IMR-90 (cell line): ENCODE results near the gene DHRS7. TPM values are rescaled to one million over a fixed set of nuclear protein-coding genes. Genes with fewer than 3 reads are reported as not detected.

Experiments
- ATAC-seq: fragments of 200-7000 bp; cut with Tn5 transposase; 2 replicates; pipeline ENCODE4 v1.9.1; 2020; ENCODE audit warnings: low read depth, mild to moderate bottlenecking, moderate library complexity
- Bru-seq: library from RNA; stranded (reverse); fragments of 400-500 nt; gene quantifications from one replicate; lab custom pipeline; 2021; lab: Mats Ljungman, UMichigan
- BruChase-seq, 2 experiments: library from RNA; stranded (reverse); fragments of 400-500 nt; gene quantifications; one replicate each; lab custom pipeline; 2021; lab: Mats Ljungman, UMichigan
- BruUV-seq: library from RNA; stranded (reverse); fragments of 400-500 nt; replicated peaks from 2 replicates; lab custom pipeline; 2021; lab: Mats Ljungman, UMichigan
- CTCF ChIA-PET: fragments of 300-600 bp; formaldehyde crosslinking; extraction: SDS; loops from one replicate; lab custom pipeline; 2021; ENCODE audit warnings: antibody characterized with exemption; lab: Yijun Ruan, JAX
- POLR2A ChIA-PET: fragments of 300-600 bp; sonication (Branson Sonifier 250); formaldehyde crosslinking; loops from one replicate; lab custom pipeline; 2022; ENCODE audit warnings: antibody characterized with exemption; ENCODE audit not compliant: unreplicated experiment; lab: Charles Lee
- DNase-seq: peaks from one replicate; pipeline ENCODE4 v3.0.0; 2013
- H2AFZ ChIP-seq: replicated peaks from 2 replicates; pipeline ENCODE3; 2013; ENCODE audit warnings: low read length, mild to moderate bottlenecking; ENCODE audit not compliant: poor library complexity
- H2AK5ac ChIP-seq: 2 replicates; pipeline ENCODE4 v1.6.1; 2013; ENCODE audit warnings: low read depth, low read length, inconsistent platforms
- H2AK9ac ChIP-seq: replicated peaks from 2 replicates; pipeline ENCODE3; 2013; ENCODE audit warnings: mild to moderate bottlenecking, low read depth, low read length, moderate library complexity; ENCODE audit not compliant: poor library complexity
- H2BK120ac ChIP-seq: 2 replicates; pipeline ENCODE4 v1.6.1; 2013; ENCODE audit warnings: low read depth, low read length, inconsistent platforms
- H2BK15ac ChIP-seq: 3 replicates; pipeline ENCODE4 v1.6.1; 2013; ENCODE audit warnings: low read depth, low read length, inconsistent platforms
- H2BK20ac ChIP-seq: 2 replicates; pipeline ENCODE4 v1.6.1; 2013; ENCODE audit warnings: low read depth, mild to moderate bottlenecking, inconsistent platforms, low read length, moderate library complexity
- H2BK5ac ChIP-seq: 2 replicates; pipeline ENCODE4 v1.6.1; 2013; ENCODE audit warnings: mild to moderate bottlenecking, low read depth, low read length, inconsistent platforms; ENCODE audit not compliant: poor library complexity, severe bottlenecking
- H3K14ac ChIP-seq: replicated peaks from 2 replicates; pipeline ENCODE4 v1.6.1; 2013; ENCODE audit warnings: low read depth, low read length, inconsistent platforms
- H3K18ac ChIP-seq: 2 replicates; pipeline ENCODE4 v1.6.1; 2013; ENCODE audit warnings: low read depth, low read length, control low read depth
- H3K23ac ChIP-seq: 2 replicates; pipeline ENCODE4 v1.6.1; 2013; ENCODE audit warnings: low read depth, low read length, inconsistent platforms
- H3K27ac ChIP-seq: 2 replicates; pipeline ENCODE4 v1.5.1; 2013; ENCODE audit warnings: mild to moderate bottlenecking, control low read depth, low read length; ENCODE audit not compliant: insufficient read depth
- H3K27me3 ChIP-seq: 2 replicates; pipeline ENCODE4 v1.6.1; 2013; ENCODE audit warnings: low read length; ENCODE audit not compliant: control insufficient read depth, insufficient read depth
- H3K36me3 ChIP-seq: 2 replicates; pipeline ENCODE4 v1.6.1; 2013; ENCODE audit warnings: low read length, mixed read lengths; ENCODE audit not compliant: control insufficient read depth, insufficient read depth
- H3K4ac ChIP-seq: 2 replicates; pipeline ENCODE4 v1.6.1; 2013; ENCODE audit warnings: low read depth, low read length, inconsistent platforms
- H3K4me1 ChIP-seq: 2 replicates; pipeline ENCODE4 v1.6.1; 2013; ENCODE audit warnings: low read length, mixed read lengths; ENCODE audit not compliant: control insufficient read depth, insufficient read depth
- H3K4me2 ChIP-seq: 2 replicates; pipeline ENCODE4 v1.6.1; 2013; ENCODE audit warnings: low read depth, mild to moderate bottlenecking, control low read depth, low read length, moderate library complexity
- H3K4me3 ChIP-seq: 2 replicates; pipeline ENCODE4 v1.5.1; 2013; ENCODE audit warnings: low read depth, mild to moderate bottlenecking, control low read depth, low read length, moderate library complexity; ENCODE audit not compliant: insufficient read depth
- H3K56ac ChIP-seq: 2 replicates; pipeline ENCODE4 v1.6.1; 2013; ENCODE audit warnings: low read length, inconsistent platforms; ENCODE audit not compliant: insufficient read depth; ENCODE audit errors: extremely low read depth
- H3K79me1 ChIP-seq, 2 experiments: 2 replicates each; pipeline ENCODE4 v1.6.1; 2013; ENCODE audit warnings: low read length in 2 of 2, inconsistent platforms in 1 of 2, low read depth in 1 of 2
- H3K9ac ChIP-seq: 2 replicates; pipeline ENCODE4 v1.6.1; 2013; ENCODE audit warnings: low read depth, low read length, control low read depth
- H3K9me1 ChIP-seq: 2 replicates; pipeline ENCODE4 v1.6.1; 2013; ENCODE audit warnings: low read length, inconsistent platforms; ENCODE audit not compliant: insufficient read depth
- H3K9me3 ChIP-seq: 2 replicates; pipeline ENCODE4 v1.6.1; 2013; ENCODE audit warnings: low read length; ENCODE audit not compliant: control insufficient read depth, insufficient read depth
- H4K20me1 ChIP-seq: 2 replicates; pipeline ENCODE4 v1.6.1; 2013; ENCODE audit warnings: low read length, inconsistent platforms; ENCODE audit not compliant: insufficient read depth
- H4K5ac ChIP-seq: 2 replicates; pipeline ENCODE4 v1.6.1; 2013; ENCODE audit warnings: mild to moderate bottlenecking, low read depth, low read length, control low read depth
- H4K8ac ChIP-seq, 2 experiments: 2 replicates each; pipeline ENCODE4 v1.6.1; 2013; ENCODE audit warnings: low read depth in 2 of 2, low read length in 2 of 2, control low read depth in 1 of 2, inconsistent platforms in 1 of 2
- H4K91ac ChIP-seq: 2 replicates; pipeline ENCODE4 v1.6.1; 2013; ENCODE audit warnings: low read depth, low read length, inconsistent platforms; ENCODE audit not compliant: insufficient read depth
- BHLHE40 ChIP-seq: fragments of 150-350 bp; IDR thresholded peaks from 2 replicates; pipeline ENCODE4 v1.6.1; 2016; ENCODE audit warnings: mild to moderate bottlenecking, low read depth, low read length
- CTCF ChIP-seq: conservative IDR thresholded peaks from 2 replicates; pipeline ENCODE4 v1.5.1; 2012; ENCODE audit warnings: mild to moderate bottlenecking, low read depth, low read length, improper control_type of control experiment
- FOS ChIP-seq: fragments of 150-350 bp; IDR thresholded peaks from 2 replicates; pipeline ENCODE4 v1.6.1; 2016; ENCODE audit warnings: low read depth, low read length
- MAFK ChIP-seq: IDR thresholded peaks from 2 replicates; pipeline ENCODE4 v1.6.1; 2012; ENCODE audit warnings: low read depth, low read length, improper control_type of control experiment
- MAZ ChIP-seq: IDR thresholded peaks from 2 replicates; pipeline ENCODE4 v1.6.1; 2012; ENCODE audit warnings: low read depth, mild to moderate bottlenecking, low read length, improper control_type of control experiment, moderate library complexity, borderline replicate concordance
- MXI1 ChIP-seq: IDR thresholded peaks from 2 replicates; pipeline ENCODE4 v1.6.1; 2012; ENCODE audit warnings: low read depth, mild to moderate bottlenecking, low read length, moderate library complexity, borderline replicate concordance
- RAD21 ChIP-seq: IDR thresholded peaks from 2 replicates; pipeline ENCODE4 v1.6.1; 2012; ENCODE audit warnings: low read length, improper control_type of control experiment
- RCOR1 ChIP-seq: IDR thresholded peaks from 2 replicates; pipeline ENCODE4 v1.6.1; 2012; ENCODE audit warnings: mild to moderate bottlenecking, low read length, improper control_type of control experiment; ENCODE audit not compliant: insufficient replicate concordance
- RFX5 ChIP-seq: IDR thresholded peaks from 2 replicates; pipeline ENCODE4 v1.8.0; 2012; ENCODE audit warnings: low read depth, mild to moderate bottlenecking, low read length, moderate library complexity
- SMC3 ChIP-seq: fragments of 150-350 bp; IDR thresholded peaks from 2 replicates; pipeline ENCODE4 v1.6.1; 2016; ENCODE audit warnings: low read depth, mild to moderate bottlenecking, antibody characterized with exemption, low read length, moderate library complexity
- USF2 ChIP-seq: fragments of 150-350 bp; IDR thresholded peaks from 2 replicates; pipeline ENCODE4 v1.6.1; 2017; ENCODE audit warnings: mild to moderate bottlenecking, antibody characterized with exemption, low read length, low read depth
- WGBS, 2 experiments: methylation state at CpG; one replicate each; pipeline versions ENCODE4 v1.1.5 to v1.1.7; 2013; ENCODE audit warnings: missing lambda C conversion rate in 2 of 2; ENCODE audit not compliant: insufficient read length in 1 of 2; ENCODE audit errors: extremely low coverage in 2 of 2; 5-methylcytosine and 5-hydroxymethylcytosine counted together
- dilution Hi-C: fragments of 300-500 bp; cut with HindIII; formaldehyde crosslinking; loops from one replicate; pipeline ENCODE4 v1.14.3; 2018; ENCODE audit warnings: low sequenced_read_pairs; ENCODE audit not compliant: unreplicated experiment
- in situ Hi-C: fragments of 300-500 bp; cut with MboI; formaldehyde crosslinking; loops from 3 replicates; pipeline ENCODE4 v1.14.3; 2019; ENCODE audit warnings: low sequenced_read_pairs, inconsistent platforms, mixed read lengths
- intact Hi-C: fragments of 100-400 bp; cut with micrococcal nuclease; formaldehyde crosslinking; loops from 2 replicates; pipeline ENCODE4 v1.10.0; 2022
- long read RNA-seq: library from polyadenylated mRNA; unstranded; transcript quantifications from one replicate; pipeline ENCODE4 v2.0.0, GENCODE V29; 2021; ENCODE audit not compliant: unreplicated experiment
- polyA plus RNA-seq, 3 experiments: library from polyadenylated mRNA; depleted of rRNA; stranded (reverse); fragments of >200 nt; gene quantifications; 2 replicates each; pipeline ENCODE4 v1.2.3, GENCODE V29; 2012; ENCODE audit warnings: low replicate concordance in 1 of 3
- total RNA-seq: library from RNA; depleted of rRNA; stranded (reverse); fragments of >200 nt; gene quantifications from 2 replicates; pipeline ENCODE4 v1.2.3, GENCODE V29; 2012; rRNA removed

The DHRS7 gene
- total RNA-seq, result 50.2 and 56.7 TPM in 2 replicates
- polyA plus RNA-seq (2012; rRNA removed), result 30.3 and 33.9 TPM in 2 replicates
- 42.3 and 58.5 TPM in 2 replicates for polyA plus RNA-seq (2012; cell fraction: cytosol; rRNA removed)
- polyA plus RNA-seq (2012; cell fraction: nucleus; rRNA removed; ENCODE audit: low replicate concordance), result 16.3 and 17.9 TPM in 2 replicates
- Bru-seq, nascent RNA, result percentile 58 among the genes with signal in this experiment
- BruChase-seq, experiment 1, labeled RNA remaining after a 6-hour chase, result percentile 51 among the genes with signal in this experiment
- percentile 47 among the genes with signal in this experiment for BruChase-seq, experiment 2, labeled RNA remaining after a 2-hour chase
- long read RNA-seq, transcript DHRS7-209 (7 exons, 1,322 nt), result major isoform, 74 of 85 reads
- long read RNA-seq, partial matches to known transcripts, result 3 of 85 reads
- long read RNA-seq, other reads (novel, unspliced or antisense), result 5 of 85 reads

- Histone ChIP-seq H3K27me3 (no peaks in the 10 kb centered on the region), H3K9me3 (no peaks in the 10 kb centered on the region), H4K8ac (peak within 1 kb of the TSS; percentile 46 to 90), H3K27ac (peak within 1 kb of the TSS; percentile 82), H2BK20ac (peak within 1 kb of the TSS; percentile 38; the same call in 1 of the 2 replicates), H2BK120ac (peak within 1 kb of the TSS; percentile 64), H2AK9ac (peak within 1 kb of the TSS; percentile 53), H3K9me1 (peaks cover 5% of the 10 kb centered on the region; the same call in 1 of the 2 replicates), H3K4me1 (peaks cover 6% of the 10 kb centered on the region), H3K4me2 (peak within 1 kb of the TSS; percentile 83), H3K36me3 (peaks cover 3% of the 10 kb centered on the region; the same call in 1 of the 2 replicates), H3K56ac (peak within 1 kb of the TSS; percentile 71), H3K14ac (peak within 1 kb of the TSS; percentile 77), H2BK15ac (0 out of 3 replicates have a peak within 1 kb of the TSS, but pooled peaks have one; percentile 28), H4K5ac (peak within 1 kb of the TSS; percentile 66), H3K79me1 (peaks cover 12 to 31% of the 10 kb centered on the region in 2 experiments), H3K18ac (peak within 1 kb of the TSS; percentile 61), H3K23ac (peak within 1 kb of the TSS; percentile 68), H3K4ac (peak within 1 kb of the TSS; percentile 55), H4K20me1 (no peaks in the 10 kb centered on the region), H2AK5ac (peak within 1 kb of the TSS; percentile 65; the same call in 1 of the 2 replicates), H4K91ac (peak within 1 kb of the TSS; percentile 60), H3K9ac (peak within 1 kb of the TSS; percentile 87), H3K4me3 (peak within 1 kb of the TSS; percentile 98), H2BK5ac (peak within 1 kb of the TSS; percentile 84), H2AFZ (peak within 1 kb of the TSS; percentile 98)
- BruUV-seq, result no TSS peak
- ATAC-seq (peak; percentile 99), DNase-seq (peak; percentile 71)
- intact Hi-C loops, result loop anchor here (1.0 kb wide), 3 partner anchors 74 to 200 kb away; partner anchors contain the start of gene PCNX4
- in situ Hi-C loops, result loop anchor here (5.0 kb wide), 1 partner anchor 73 kb away; the partner anchor contains the start of gene PCNX4
- ChIA-PET CTCF (interaction anchor here (0.9 to 1.9 kb wide), 6 partner anchors 79 to 1133 kb away, joined by 3 to 11 read pairs (median 4); no protein-coding TSS in a partner anchor), POLR2A (interaction anchor here (0.7 to 1.3 kb wide), 3 partner anchors 38 to 96 kb away, joined by 3 to 5 read pairs (median 4); no protein-coding TSS in a partner anchor)
- dilution Hi-C loops, result no loop called here
- 0% methylated on average over 27 of the region's 68 CpGs; no CpG with 5 or more reads in 1 of the 2 experiments for WGBS, 2 experiments
- no peak for TF ChIP-seq USF2
- peak; percentile 84; the same call in 1 of the 2 replicates for TF ChIP-seq MXI1
- TF ChIP-seq BHLHE40, result peak; percentile 10; the same call in 1 of the 2 replicates
- no peak for TF ChIP-seq RCOR1
- TF ChIP-seq MAFK, result no peak
- peak; percentile 51; the same call in 1 of the 2 replicates for TF ChIP-seq MAZ
- TF ChIP-seq RFX5, result no peak
- peak; percentile 35; the same call in 1 of the 2 replicates for TF ChIP-seq SMC3
- TF ChIP-seq CTCF, result peak; percentile 49
- no peak for TF ChIP-seq FOS
- TF ChIP-seq RAD21, result peak; percentile 52
Observed at GRCh38 chr14:60164712-60165546, at the start of gene DHRS7. TSS of gene DHRS7 (minus strand) at chr14:60165398. CDS start at chr14:60165309, 89 bp downstream.
